K562 (cell line): ENCODE results near the gene DNAH3. TPM values are rescaled to one million over a fixed set of nuclear protein-coding genes. Genes with fewer than 3 reads are reported as not detected.
A peak's percentile ranks its signal among the peaks of the same experiment; 100 is the strongest.

Experiments used
- ATAC-seq: fragments of 200-7000 bp; cut with Tn5 transposase; 3 replicates; pipeline ENCODE4 v1.9.1; 2020; ENCODE audit warnings: moderate library complexity
- BruUV-seq: library from RNA; stranded (reverse); fragments of 400-500 nt; replicated peaks from 2 replicates; lab custom pipeline; 2021; lab: Mats Ljungman, UMichigan
- CTCF ChIA-PET: fragments of 300-600 bp; formaldehyde crosslinking; extraction: SDS; loops from one replicate; lab custom pipeline; 2021; ENCODE audit warnings: low intra/inter-chr PET ratio; lab: Yijun Ruan, JAX
- POLR2A ChIA-PET: fragments of 300-600, 350-650 bp; sonication (Branson Sonifier 250); formaldehyde crosslinking; extraction: SDS; loops from one replicate; lab custom pipeline; 2021; ENCODE audit warnings: antibody characterized with exemption, inconsistent platforms; lab: Yijun Ruan, JAX
- DNase-seq, 4 experiments: peaks; one replicate each; pipeline versions ENCODE4 v3.0.0 to v3.0.0-alpha.2; 2011 to 2018; ENCODE audit warnings: low spot score in 3 of 4, mixed read lengths in 3 of 4; ENCODE audit errors: extremely low read depth in 1 of 4
- FAIRE-seq: peaks from 2 replicates; lab custom pipeline; 2011; peaks lifted over from hg19 to GRCh38; lab: Jason Lieb, UNC
- H2AFZ ChIP-seq: 2 replicates; pipeline ENCODE4 v1.6.0; 2011; ENCODE audit warnings: low read depth, low read length, control low read depth, inconsistent platforms
- H3K27ac ChIP-seq: fragments of 200-600 bp; 3 replicates; pipeline ENCODE4 v1.8.0; 2011; ENCODE audit warnings: low read depth, mild to moderate bottlenecking, control low read depth, inconsistent platforms, low read length, moderate library complexity, mixed read lengths; ENCODE audit errors: extremely low read depth
- H3K27me3 ChIP-seq, 2 experiments: fragments of 300-600 bp in 1 of 2; 2 replicates in 1 of 2; 3 replicates in 1 of 2; pipeline versions ENCODE4 v1.6.0 to v1.8.0; 2011; ENCODE audit warnings: inconsistent platforms in 2 of 2, low read length in 2 of 2, mild to moderate bottlenecking in 1 of 2, mixed read lengths in 1 of 2, moderate library complexity in 1 of 2; ENCODE audit not compliant: control insufficient read depth in 2 of 2, insufficient read depth in 2 of 2
- H3K36me3 ChIP-seq: fragments of 300-600 bp; 3 replicates; pipeline ENCODE4 v1.8.0; 2011; ENCODE audit warnings: mild to moderate bottlenecking, low read length, inconsistent platforms; ENCODE audit not compliant: control insufficient read depth, insufficient read depth
- H3K4me1 ChIP-seq, 2 experiments: fragments of 200-600 bp in 1 of 2; replicated peaks in 1 of 2; 2 replicates in 1 of 2; 3 replicates in 1 of 2; pipeline versions ENCODE4 v1.5.1 to v1.8.0; 2011; ENCODE audit warnings: inconsistent platforms in 2 of 2, low read length in 2 of 2, mild to moderate bottlenecking in 1 of 2, mixed read lengths in 1 of 2, moderate library complexity in 1 of 2; ENCODE audit not compliant: control insufficient read depth in 2 of 2, insufficient read depth in 2 of 2
- H3K4me2 ChIP-seq: 2 replicates; pipeline ENCODE4 v1.6.1; 2011; ENCODE audit warnings: low read length, control low read depth, inconsistent platforms, mixed read lengths; ENCODE audit not compliant: insufficient read depth
- H3K4me3 ChIP-seq: fragments of 200-600 bp; sonication (generic), shearing (Covaris generic); 2 replicates; pipeline ENCODE4 v1.5.1; 2016; ENCODE audit warnings: control low read depth, inconsistent platforms
- H3K79me2 ChIP-seq: fragments of 200-600 bp; 3 replicates; pipeline ENCODE4 v1.8.0; 2011; ENCODE audit warnings: low read length, inconsistent platforms; ENCODE audit not compliant: control insufficient read depth, insufficient read depth
- H3K9ac ChIP-seq, 2 experiments: 2 replicates each; pipeline versions ENCODE4 v1.6.0 to v1.6.1; 2011; ENCODE audit warnings: low read depth in 2 of 2, low read length in 2 of 2, control low read depth in 1 of 2, inconsistent platforms in 1 of 2, mild to moderate bottlenecking in 1 of 2, mixed read lengths in 1 of 2; ENCODE audit not compliant: insufficient read depth in 1 of 2
- H3K9me1 ChIP-seq: one replicate; pipeline ENCODE4 v1.6.0; 2011; ENCODE audit warnings: inconsistent platforms, mild to moderate bottlenecking, low read length, moderate library complexity; ENCODE audit not compliant: control insufficient read depth, insufficient read depth
- H3K9me3 ChIP-seq: replicated peaks from 2 replicates; pipeline ENCODE4 v1.5.1; 2011; ENCODE audit warnings: low read depth, low read length, inconsistent platforms; ENCODE audit not compliant: control insufficient read depth, insufficient read depth
- H4K20me1 ChIP-seq: replicated peaks from 2 replicates; pipeline ENCODE4 v1.6.1; 2011; ENCODE audit warnings: low read length, inconsistent platforms, mixed read lengths; ENCODE audit not compliant: control insufficient read depth, insufficient read depth
- ATF1 ChIP-seq, 2 experiments: fragments of 450-650 bp in 1 of 2; IDR thresholded peaks; 2 replicates each; pipeline ENCODE4 v1.6.1; 2016; ENCODE audit warnings: missing compliant biosample characterization in 1 of 2, missing genetic modification characterization in 1 of 2
- KDM1A ChIP-seq, 2 experiments: fragments of 450-650 bp; IDR thresholded peaks; 2 replicates each; pipeline ENCODE4 v1.6.1; 2016; ENCODE audit warnings: mild to moderate bottlenecking in 2 of 2
- MAFG ChIP-seq: fragments of 450-650 bp; conservative IDR thresholded peaks from 2 replicates; pipeline ENCODE4 v1.6.1; 2016; ENCODE audit warnings: missing genetic modification characterization, missing compliant biosample characterization
- MEIS2 ChIP-seq: fragments of 450-650 bp; IDR thresholded peaks from 2 replicates; pipeline ENCODE4 v1.6.1; 2014; ENCODE audit warnings: mild to moderate bottlenecking; ENCODE audit not compliant: partially characterized antibody
- MYC ChIP-seq, 2 experiments: fragments of 250-450 bp in 1 of 2; sonication (Bioruptor Pico) in 1 of 2; IDR thresholded peaks; 2 replicates each; pipeline versions ENCODE4 v1.5.1 to v1.6.1; 2012 to 2021; ENCODE audit warnings: low read depth in 2 of 2, borderline replicate concordance in 1 of 2, improper control_type of control experiment in 1 of 2, low read length in 1 of 2, mild to moderate bottlenecking in 1 of 2, moderate library complexity in 1 of 2
- RBM17 ChIP-seq: fragments of 200-400 bp; formaldehyde crosslinking; IDR thresholded peaks from 2 replicates; pipeline ENCODE4 v1.6.1; 2017; ENCODE audit warnings: low read depth, mild to moderate bottlenecking, low read length, borderline replicate concordance
- ZNF316 ChIP-seq: fragments of 450-650 bp; IDR thresholded peaks from 2 replicates; pipeline ENCODE4 v1.6.1; 2016
- WGBS: fragments of 100-300 bp; shearing (Covaris generic); methylation state at CpG from one replicate; pipeline ENCODE4 v1.1.6; 2016; ENCODE audit warnings: low coverage, mixed read lengths; ENCODE audit not compliant: insufficient coverage; ENCODE audit errors: missing lambda C conversion rate; 5-methylcytosine and 5-hydroxymethylcytosine counted together
- in situ Hi-C: fragments of 300-500 bp; cut with MboI; formaldehyde crosslinking; loops from 4 replicates; pipeline ENCODE4 v1.15.0; 2018; ENCODE audit warnings: inconsistent platforms, mixed read lengths
- intact Hi-C: fragments of 100-400 bp; cut with micrococcal nuclease; formaldehyde crosslinking; loops from 2 replicates; pipeline ENCODE4 v1.14.2; 2022
- polyA plus RNA-seq, 8 experiments: library from polyadenylated mRNA; depleted of rRNA in 4 of 8; stranded (reverse) in 5 of 8; unstranded in 3 of 8; fragments of >200 nt; fragmentation: Nextera tagmentation in 2 of 8; fragmentation: Illumina TruSeq in 1 of 8; extraction: Ambion mirVana in 2 of 8; extraction: Trizol in 1 of 8; gene quantifications; 2 replicates each; pipeline versions ENCODE4 v1.2.1 to v1.2.3, GENCODE V29; 2011 to 2014; ENCODE audit warnings: inconsistent platforms in 1 of 8, missing spikeins in 1 of 8
- total RNA-seq, 7 experiments: library from RNA; depleted of rRNA in 6 of 7; stranded (reverse); fragments of >200 nt in 6 of 7; fragmentation: Illumina TruSeq in 2 of 7; extraction: Trizol in 2 of 7; gene quantifications; 2 replicates each; pipeline versions ENCODE4 v1.2.1 to v1.2.3, GENCODE V29; 2011 to 2021; ENCODE audit warnings: low replicate concordance in 1 of 7
- TF ChIP-seq, protein P1 (sequence below), 2 experiments: IDR thresholded peaks in 1 of 2; conservative IDR thresholded peaks in 1 of 2; 2 replicates each; pipeline ENCODE4 v1.6.1; 2016; ENCODE audit warnings: low read depth in 2 of 2, mild to moderate bottlenecking in 1 of 2, missing compliant biosample characterization in 1 of 2, missing genetic modification characterization in 1 of 2, moderate library complexity in 1 of 2

DNAH3 gene
- total and polyA plus RNA-seq, 9 of the 15 experiments (the other 6 are each of a cell fraction or from before 2014, with no cell fraction given), result 0.32 to 0.84 (median 0.44) TPM

DNA sequence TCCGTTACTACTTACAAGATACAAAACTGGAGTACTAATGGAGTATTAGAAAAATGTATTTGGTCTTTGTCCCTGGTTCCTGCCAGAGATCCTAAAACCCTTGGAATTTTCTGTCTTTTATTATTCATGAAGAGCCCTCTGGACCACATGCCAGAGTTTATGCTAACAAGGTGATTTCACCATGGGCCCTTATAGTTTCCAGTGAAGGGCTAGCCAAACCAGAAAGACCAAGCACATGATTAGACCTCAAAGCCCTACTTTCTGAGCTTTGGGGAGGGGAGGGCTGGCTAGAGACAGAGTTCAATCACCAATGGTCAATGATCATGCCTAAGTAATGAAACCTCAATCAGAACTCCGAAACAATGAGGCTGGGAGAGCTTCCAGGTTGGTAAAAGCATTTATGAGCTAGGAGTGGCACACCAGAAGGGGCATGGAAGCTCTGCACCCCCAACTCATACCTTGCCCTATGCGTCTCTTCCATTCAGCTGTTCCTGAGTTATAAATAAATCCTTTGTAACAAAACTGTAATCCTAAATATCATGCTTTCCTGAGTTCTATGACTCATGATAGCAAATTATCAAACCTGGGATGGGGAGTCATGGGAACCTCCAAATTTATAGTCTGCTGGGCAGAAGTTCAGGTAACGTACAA lies 260.9 kb downstream of the DNAH3 start:
- no peaks in the 10 kb centered on the region for H3K27me3 ChIP-seq
- no peaks in the 10 kb centered on the region for H3K9me3 ChIP-seq
- H3K36me3 ChIP-seq, result 0 out of 3 replicates have a peak, but pooled peaks cover 3% of the 10 kb centered on the region
- no peaks in the 10 kb centered on the region for H4K20me1 ChIP-seq
- no peak overlapping the region for H3K27ac ChIP-seq
- DNase-seq (no peak), ATAC-seq (no peak), FAIRE-seq (no peak)
- intact Hi-C loops (no loop called here), in situ Hi-C loops (no loop called here)
- no peak for TF ChIP-seq RBM17
- TF ChIP-seq ATF1 (CRISPR knock-in tag; IDR thresholded peaks at IDR 0.05), result no peak
- no peak for TF ChIP-seq ATF1 (tag; IDR thresholded peaks at IDR 0.05)
- H3K4me3 ChIP-seq, result no peak overlapping the region
- CTCF ChIA-PET, result no interaction called here
- no peak overlapping the region for H2AFZ ChIP-seq
- no peak overlapping the region for H3K9ac ChIP-seq
- no TSS peak for BruUV-seq
- POLR2A ChIA-PET, result interaction anchor here (0.6 to 3.4 kb wide), 4 partner anchors 10 to 38 kb away, joined by 3 to 19 read pairs (median 5); partner anchors contain the start of genes DCUN1D3 and LYRM1
- H3K79me2 ChIP-seq, result no peaks in the 10 kb centered on the region
- no peak overlapping the region for H3K4me2 ChIP-seq
- peaks cover 0 to 10% of the 10 kb centered on the region in 2 experiments; a peak in 2 of 5 replicates for H3K4me1 ChIP-seq
- no peaks in the 10 kb centered on the region for H3K9me1 ChIP-seq
- 82% methylated on average over 4 of the region's 4 CpGs for WGBS

DNA sequence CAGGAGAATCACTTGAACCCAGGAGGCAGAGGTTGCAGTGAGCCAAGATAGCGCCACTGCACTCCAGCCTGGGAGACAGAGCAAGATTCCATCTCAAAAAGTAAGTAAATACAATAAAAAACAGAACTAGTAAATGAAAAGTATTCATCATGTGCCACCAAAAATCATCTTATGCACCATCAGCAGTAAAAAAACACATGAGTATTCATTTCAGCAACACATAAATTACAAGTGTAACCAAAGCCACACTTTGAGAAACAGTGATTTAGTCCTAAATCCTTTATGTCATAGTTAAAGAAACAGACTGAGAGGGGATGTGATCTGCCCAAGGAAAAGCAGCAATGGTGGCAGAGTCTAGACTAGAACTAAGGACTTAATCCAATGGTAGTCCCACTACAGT lies 263.4 kb downstream of the DNAH3 start:
- Histone ChIP-seq H3K9me1 (no peaks in the 10 kb centered on the region), H3K27me3 (no peaks in the 10 kb centered on the region), H3K4me2 (no peak overlapping the region), H3K27ac (no peak overlapping the region), H3K4me3 (no peak overlapping the region), H3K36me3 (no peaks in the 10 kb centered on the region), H2AFZ (no peak overlapping the region), H4K20me1 (no peaks in the 10 kb centered on the region), H3K9me3 (no peaks in the 10 kb centered on the region), H3K79me2 (no peaks in the 10 kb centered on the region), H3K9ac (no peak overlapping the region), H3K4me1 (peaks cover 0 to 10% of the 10 kb centered on the region in 2 experiments; a peak in 2 of 5 replicates)
- 86% methylated on average over 1 of the region's 1 CpG for WGBS
- in situ Hi-C loops, result no loop called here
- intact Hi-C loops, result no loop called here
- FAIRE-seq (no peak), ATAC-seq (no peak), DNase-seq (no peak)
- ChIA-PET CTCF (no interaction called here), POLR2A (interaction anchor here (3.4 kb wide), 1 partner anchor 13 kb away, joined by 19 read pairs; the partner anchor contains the start of genes DCUN1D3 and LYRM1)
- BruUV-seq, result no TSS peak
- TF ChIP-seq MEIS2 (peak; percentile 12), MAFG (peak; percentile 45; the same call in 1 of the 2 replicates), MYC (IDR thresholded peaks at IDR 0.05; ENCODE audit: low read depth, low read length) (no peak), MYC (CRISPR knock-in tag; IDR thresholded peaks at IDR 0.05; ENCODE audit: borderline replicate concordance, low read depth) (no peak), KDM1A (IDR thresholded peaks at IDR 0.05) (peak in 1 of 2 experiments; percentile 44; a peak in 1 of 4 replicates), ZNF316 (peak; percentile 68)
- TF ChIP-seq, protein P1, sequence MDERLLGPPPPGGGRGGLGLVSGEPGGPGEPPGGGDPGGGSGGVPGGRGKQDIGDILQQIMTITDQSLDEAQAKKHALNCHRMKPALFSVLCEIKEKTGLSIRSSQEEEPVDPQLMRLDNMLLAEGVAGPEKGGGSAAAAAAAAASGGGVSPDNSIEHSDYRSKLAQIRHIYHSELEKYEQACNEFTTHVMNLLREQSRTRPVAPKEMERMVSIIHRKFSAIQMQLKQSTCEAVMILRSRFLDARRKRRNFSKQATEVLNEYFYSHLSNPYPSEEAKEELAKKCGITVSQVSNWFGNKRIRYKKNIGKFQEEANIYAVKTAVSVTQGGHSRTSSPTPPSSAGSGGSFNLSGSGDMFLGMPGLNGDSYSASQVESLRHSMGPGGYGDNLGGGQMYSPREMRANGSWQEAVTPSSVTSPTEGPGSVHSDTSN (CRISPR knock-in tag; IDR thresholded peaks at IDR 0.05; ENCODE audit: low read depth), result no peak
- TF ChIP-seq, protein P1 (tag; conservative IDR thresholded peaks at IDR 0.05; ENCODE audit: low read depth), result peak; percentile 49
